ENCODE data around the gene AK4.

GRCh38 chr1:65176591-65176990 lies 28.6 kb downstream of the AK4 start:
- TF ChIP-seq CTCF (IDR thresholded peaks at IDR 0.05) (no peak), EP300 (IDR thresholded peaks at IDR 0.05) (no peak)

All from gastroesophageal sphincter (tissue), 3 donors.